ENCODE measurements around the gene TMX2. TPM values are rescaled to one million over a fixed set of nuclear protein-coding genes. Genes with fewer than 3 reads are reported as not detected.

The TMX2 gene, protein sequence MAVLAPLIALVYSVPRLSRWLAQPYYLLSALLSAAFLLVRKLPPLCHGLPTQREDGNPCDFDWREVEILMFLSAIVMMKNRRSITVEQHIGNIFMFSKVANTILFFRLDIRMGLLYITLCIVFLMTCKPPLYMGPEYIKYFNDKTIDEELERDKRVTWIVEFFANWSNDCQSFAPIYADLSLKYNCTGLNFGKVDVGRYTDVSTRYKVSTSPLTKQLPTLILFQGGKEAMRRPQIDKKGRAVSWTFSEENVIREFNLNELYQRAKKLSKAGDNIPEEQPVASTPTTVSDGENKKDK
- total RNA-seq (2011; cell fraction: chromatin; rRNA removed; ENCODE audit: low replicate concordance) = 254 and 323 TPM in 2 replicates
- 286 and 299 TPM in 2 replicates for total RNA-seq (2011; cell fraction: nucleolus; rRNA removed)
- 359 and 435 TPM in 2 replicates for total RNA-seq (2011; cell fraction: nucleoplasm; rRNA removed)
- total RNA-seq (2014; rRNA removed) = 184 and 195 TPM in 2 replicates
- total RNA-seq (2014; rRNA removed; fragmentation: Illumina TruSeq; extraction: Trizol) = 232 and 235 TPM in 2 replicates
- 215 and 227 TPM in 2 replicates for total RNA-seq (2015; rRNA removed; fragmentation: Illumina TruSeq; extraction: Trizol)
- total RNA-seq (2021) = 175 and 176 TPM in 2 replicates
- 169 and 192 TPM in 2 replicates for polyA plus RNA-seq (2011; rRNA removed)
- 147 and 153 TPM in 2 replicates for polyA plus RNA-seq (2011; cell fraction: cytosol; rRNA removed)
- polyA plus RNA-seq (2011; cell fraction: nucleus; rRNA removed) = 239 and 329 TPM in 2 replicates
- polyA plus RNA-seq (2012) = 152 and 169 TPM in 2 replicates
- 243 and 281 TPM in 2 replicates for polyA plus RNA-seq (2014; fragmentation: Illumina TruSeq; extraction: Trizol)
- 100 to 1,000 TPM; 381 to 433 TPM for polyA plus RNA-seq (2014; fragmentation: Nextera tagmentation; extraction: Ambion mirVana)
- 218 and 224 TPM in 2 replicates for polyA plus RNA-seq (2014; rRNA removed)
- 211 and 260 TPM in 2 replicates for polyA minus RNA-seq (2011; rRNA and poly(A)+ RNA removed)
- polyA minus RNA-seq (2011; cell fraction: cytosol; rRNA and poly(A)+ RNA removed) = 74.3 and 111 TPM in 2 replicates
- 62.1 and 97.1 TPM in 2 replicates for polyA minus RNA-seq (2011; cell fraction: nucleus; rRNA and poly(A)+ RNA removed)
- percentile 97 among the genes with signal in this experiment for Bru-seq, nascent RNA
- BruChase-seq, experiment 1, labeled RNA remaining after a 2-hour chase = percentile 99 among the genes with signal in this experiment
- BruChase-seq, experiment 2, labeled RNA remaining after a 6-hour chase = percentile 99 among the genes with signal in this experiment
- long read RNA-seq, experiment 1, transcript TMX2-202 (7 exons, 1,521 nt) = minor isoform, 92 of 654 reads
- long read RNA-seq, experiment 1, transcript TMX2-207 (8 exons, 1,697 nt) = minor isoform, 18 of 654 reads
- long read RNA-seq, experiment 1, transcript TMX2-201 (8 exons, 1,631 nt) = major isoform, 458 of 654 reads
- long read RNA-seq, experiment 1, partial matches to known transcripts = 54 of 654 reads
- long read RNA-seq, experiment 1, other reads (novel, unspliced or antisense) = 31 of 654 reads
- long read RNA-seq, experiment 2, transcript TMX2-202 (7 exons, 1,521 nt) = minor isoform, 31 of 234 reads
- long read RNA-seq, experiment 2, transcript TMX2-201 (8 exons, 1,631 nt) = major isoform, 134 of 234 reads
- long read RNA-seq, experiment 2, partial matches to known transcripts = 20 of 234 reads
- long read RNA-seq, experiment 2, other reads (novel, unspliced or antisense) = 47 of 234 reads
- long read RNA-seq, experiment 3, transcript TMX2-201 (8 exons, 1,631 nt) = major isoform, 288 of 361 reads
- long read RNA-seq, experiment 3, transcript TMX2-202 (7 exons, 1,521 nt) = minor isoform, 46 of 361 reads
- long read RNA-seq, experiment 3, partial matches to known transcripts = 5 of 361 reads
- long read RNA-seq, experiment 3, other reads (novel, unspliced or antisense) = 19 of 361 reads

DNA sequence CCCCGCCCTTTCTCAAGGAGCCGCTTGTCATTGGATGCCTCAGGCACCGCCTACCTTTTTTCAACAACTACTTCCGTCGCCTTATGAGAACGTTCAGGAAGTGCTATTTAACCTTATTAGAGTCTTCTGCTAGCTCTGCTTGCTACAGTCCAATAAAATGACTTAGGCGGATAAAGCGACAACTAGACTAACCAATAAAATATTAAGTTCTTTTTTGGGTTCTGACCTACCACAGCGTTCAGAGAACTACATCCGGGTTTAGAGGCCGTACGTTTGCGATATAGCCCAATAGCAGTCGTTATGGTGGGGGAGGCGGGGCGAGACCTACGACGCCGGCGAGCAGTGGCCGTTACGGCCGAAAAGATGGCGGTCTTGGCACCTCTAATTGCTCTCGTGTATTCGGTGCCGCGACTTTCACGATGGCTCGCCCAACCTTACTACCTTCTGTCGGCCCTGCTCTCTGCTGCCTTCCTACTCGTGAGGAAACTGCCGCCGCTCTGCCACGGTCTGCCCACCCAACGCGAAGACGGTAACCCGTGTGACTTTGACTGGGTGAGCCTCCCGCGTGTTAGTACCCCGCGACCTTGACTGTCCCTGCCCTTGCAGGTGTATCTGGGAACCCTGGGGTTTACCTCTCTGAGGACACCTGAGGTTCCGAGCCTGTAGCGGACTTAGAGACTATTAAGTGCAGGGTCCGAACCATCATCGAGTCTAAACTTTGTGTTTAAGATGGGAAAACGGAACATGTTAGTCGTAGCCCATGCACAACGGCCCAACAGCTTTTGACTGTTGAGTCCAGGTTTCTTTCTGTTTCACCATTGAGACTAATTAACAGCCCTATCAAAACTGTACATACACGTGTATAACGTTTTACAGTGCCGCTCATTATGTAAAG lies at the start of gene TMX2:
TMX2 (plus strand) TSS at position 338 of the 895 bp plus-strand sequence; CDS start at position 364, 26 bp downstream.
- H3K27me3 ChIP-seq (ENCODE audit: control insufficient read depth in 2 of 2, insufficient read depth in 2 of 2, low read length in 2 of 2) = no peaks in the 10 kb centered on the region
- intact Hi-C loops (cut with micrococcal nuclease) (loop anchor here (1.0 to 2.0 kb wide), 2 partner anchors 45 to 88 kb away; no protein-coding TSS in a partner anchor), in situ Hi-C loops (cut with MboI) (no loop called here)
- peaks cover 23% of the 10 kb centered on the region; the same call in 1 of the 3 replicates for H3K36me3 ChIP-seq (ENCODE audit: control insufficient read depth, insufficient read depth, low read length)
- FAIRE-seq (peak; percentile 98), DNase-seq (ENCODE audit: extremely low read depth in 1 of 4, low spot score in 3 of 4) (peak; percentile 68 to 97 (median 81)), ATAC-seq (peak; percentile 95)
- ChIA-PET POLR2A (interaction anchor here (0.6 to 4.0 kb wide), 14 partner anchors 10 to 372 kb away, joined by 3 to 53 read pairs (median 4); partner anchors contain the start of genes CTNND1 and SELENOH), CTCF (ENCODE audit: low intra/inter-chr PET ratio) (no interaction called here)
- BruUV-seq (replicated peaks) = TSS peak; percentile 74
- H3K79me2 ChIP-seq (ENCODE audit: control insufficient read depth, insufficient read depth, low read length) = peaks cover 61% of the 10 kb centered on the region
- H3K9ac ChIP-seq (ENCODE audit: insufficient read depth in 1 of 2, low read depth in 2 of 2, low read length in 2 of 2) = peak within 1 kb of the TSS; percentile 99 to 100
- H3K4me3 ChIP-seq = peak within 1 kb of the TSS; percentile 95
- no peaks in the 10 kb centered on the region; the same call in 1 of the 2 replicates for H3K9me3 ChIP-seq (replicated peaks; ENCODE audit: control insufficient read depth, insufficient read depth, low read depth, low read length)
- peak within 1 kb of the TSS; percentile 91 for H2AFZ ChIP-seq (ENCODE audit: low read depth, low read length)
- H3K9me1 ChIP-seq (ENCODE audit: control insufficient read depth, insufficient read depth, low read length) = no peaks in the 10 kb centered on the region
- under 1% methylated on average over 53 of the region's 53 CpGs for WGBS (ENCODE audit: insufficient coverage, low coverage, missing lambda C conversion rate)
- peak within 1 kb of the TSS; percentile 99 for H3K27ac ChIP-seq (ENCODE audit: extremely low read depth, low read depth, low read length)
- peak within 1 kb of the TSS; percentile 98 for H3K4me2 ChIP-seq (ENCODE audit: insufficient read depth, low read length)
- H3K4me1 ChIP-seq (replicated peaks in 1 of 2; ENCODE audit: control insufficient read depth in 2 of 2, insufficient read depth in 2 of 2, low read length in 2 of 2) = peaks cover 9% of the 10 kb centered on the region in 2 experiments; a peak in 3 of 5 replicates
- H4K20me1 ChIP-seq (replicated peaks; ENCODE audit: control insufficient read depth, insufficient read depth, low read length) = 0 out of 2 replicates have a peak, but pooled peaks cover 4% of the 10 kb centered on the region
- peak; percentile 82 for TF ChIP-seq RBBP5 (IDR thresholded peaks at IDR 0.05; ENCODE audit: borderline replicate concordance, insufficient read depth, low read length, poor library complexity, severe bottlenecking)
- no peak for TF ChIP-seq TCFL5 (CRISPR knock-in tag; conservative IDR thresholded peaks at IDR 0.05)
- 0 out of 4 replicates have a peak, but pooled peaks of 1 of the 2 experiments have one; percentile 11 for TF ChIP-seq RAD21 (CRISPR knock-in tag; conservative IDR thresholded peaks at IDR 0.05 in 1 of 2, IDR thresholded peaks at IDR 0.05 in 1 of 2)
- TF ChIP-seq, protein P1, sequence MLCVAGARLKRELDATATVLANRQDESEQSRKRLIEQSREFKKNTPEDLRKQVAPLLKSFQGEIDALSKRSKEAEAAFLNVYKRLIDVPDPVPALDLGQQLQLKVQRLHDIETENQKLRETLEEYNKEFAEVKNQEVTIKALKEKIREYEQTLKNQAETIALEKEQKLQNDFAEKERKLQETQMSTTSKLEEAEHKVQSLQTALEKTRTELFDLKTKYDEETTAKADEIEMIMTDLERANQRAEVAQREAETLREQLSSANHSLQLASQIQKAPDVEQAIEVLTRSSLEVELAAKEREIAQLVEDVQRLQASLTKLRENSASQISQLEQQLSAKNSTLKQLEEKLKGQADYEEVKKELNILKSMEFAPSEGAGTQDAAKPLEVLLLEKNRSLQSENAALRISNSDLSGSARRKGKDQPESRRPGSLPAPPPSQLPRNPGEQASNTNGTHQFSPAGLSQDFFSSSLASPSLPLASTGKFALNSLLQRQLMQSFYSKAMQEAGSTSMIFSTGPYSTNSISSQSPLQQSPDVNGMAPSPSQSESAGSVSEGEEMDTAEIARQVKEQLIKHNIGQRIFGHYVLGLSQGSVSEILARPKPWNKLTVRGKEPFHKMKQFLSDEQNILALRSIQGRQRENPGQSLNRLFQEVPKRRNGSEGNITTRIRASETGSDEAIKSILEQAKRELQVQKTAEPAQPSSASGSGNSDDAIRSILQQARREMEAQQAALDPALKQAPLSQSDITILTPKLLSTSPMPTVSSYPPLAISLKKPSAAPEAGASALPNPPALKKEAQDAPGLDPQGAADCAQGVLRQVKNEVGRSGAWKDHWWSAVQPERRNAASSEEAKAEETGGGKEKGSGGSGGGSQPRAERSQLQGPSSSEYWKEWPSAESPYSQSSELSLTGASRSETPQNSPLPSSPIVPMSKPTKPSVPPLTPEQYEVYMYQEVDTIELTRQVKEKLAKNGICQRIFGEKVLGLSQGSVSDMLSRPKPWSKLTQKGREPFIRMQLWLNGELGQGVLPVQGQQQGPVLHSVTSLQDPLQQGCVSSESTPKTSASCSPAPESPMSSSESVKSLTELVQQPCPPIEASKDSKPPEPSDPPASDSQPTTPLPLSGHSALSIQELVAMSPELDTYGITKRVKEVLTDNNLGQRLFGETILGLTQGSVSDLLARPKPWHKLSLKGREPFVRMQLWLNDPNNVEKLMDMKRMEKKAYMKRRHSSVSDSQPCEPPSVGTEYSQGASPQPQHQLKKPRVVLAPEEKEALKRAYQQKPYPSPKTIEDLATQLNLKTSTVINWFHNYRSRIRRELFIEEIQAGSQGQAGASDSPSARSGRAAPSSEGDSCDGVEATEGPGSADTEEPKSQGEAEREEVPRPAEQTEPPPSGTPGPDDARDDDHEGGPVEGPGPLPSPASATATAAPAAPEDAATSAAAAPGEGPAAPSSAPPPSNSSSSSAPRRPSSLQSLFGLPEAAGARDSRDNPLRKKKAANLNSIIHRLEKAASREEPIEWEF (CRISPR knock-in tag; IDR thresholded peaks at IDR 0.05) = no peak
- no peak for TF ChIP-seq TEAD4 (IDR thresholded peaks at IDR 0.05; ENCODE audit: low read length)
- no peak for TF ChIP-seq TEAD4 (CRISPR knock-in tag; IDR thresholded peaks at IDR 0.05; ENCODE audit: borderline replicate concordance)
